Measurements from ENCODE around the gene ATP8B3. TPM values are rescaled to one million over a fixed set of nuclear protein-coding genes. Genes with fewer than 3 reads are reported as not detected.

Gene ATP8B3
- total RNA-seq, 4 donors from 2014 or later: 0.21 to 2.4 (median 1.2) TPM

- Histone ChIP-seq H3K27me3 (peaks cover 0 to 5% of the 10 kb centered on the region in 2 donors), H3K4me1 (peaks cover 0 to 80% (median 47%) of the 10 kb centered on the region in 4 donors), H3K4me3 (no peak overlapping the region), H3K36me3 (peaks cover 0 to 6% (median 0%) of the 10 kb centered on the region in 3 donors), H3K27ac (peak overlapping the region in 3 of 4 donors; percentile 41 to 94 (median 90)), H3K9me3 (no peaks in the 10 kb centered on the region)
- TF ChIP-seq POLR2A (IDR thresholded peaks at IDR 0.05): no peak
- TF ChIP-seq, protein P1, sequence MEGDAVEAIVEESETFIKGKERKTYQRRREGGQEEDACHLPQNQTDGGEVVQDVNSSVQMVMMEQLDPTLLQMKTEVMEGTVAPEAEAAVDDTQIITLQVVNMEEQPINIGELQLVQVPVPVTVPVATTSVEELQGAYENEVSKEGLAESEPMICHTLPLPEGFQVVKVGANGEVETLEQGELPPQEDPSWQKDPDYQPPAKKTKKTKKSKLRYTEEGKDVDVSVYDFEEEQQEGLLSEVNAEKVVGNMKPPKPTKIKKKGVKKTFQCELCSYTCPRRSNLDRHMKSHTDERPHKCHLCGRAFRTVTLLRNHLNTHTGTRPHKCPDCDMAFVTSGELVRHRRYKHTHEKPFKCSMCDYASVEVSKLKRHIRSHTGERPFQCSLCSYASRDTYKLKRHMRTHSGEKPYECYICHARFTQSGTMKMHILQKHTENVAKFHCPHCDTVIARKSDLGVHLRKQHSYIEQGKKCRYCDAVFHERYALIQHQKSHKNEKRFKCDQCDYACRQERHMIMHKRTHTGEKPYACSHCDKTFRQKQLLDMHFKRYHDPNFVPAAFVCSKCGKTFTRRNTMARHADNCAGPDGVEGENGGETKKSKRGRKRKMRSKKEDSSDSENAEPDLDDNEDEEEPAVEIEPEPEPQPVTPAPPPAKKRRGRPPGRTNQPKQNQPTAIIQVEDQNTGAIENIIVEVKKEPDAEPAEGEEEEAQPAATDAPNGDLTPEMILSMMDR (IDR thresholded peaks at IDR 0.05): no peak
- no peak for TF ChIP-seq EP300 (IDR thresholded peaks at IDR 0.05)
- no peak for DNase-seq (ENCODE audit: low spot score in 2 of 2)
- WGBS, 2 donors: 73 to 78% methylated on average over 4 to 12 of the region's 16 CpGs
These were observed 42.0 kb upstream of the ATP8B3 start for GRCh38 chr19:1854039-1854541.

- H3K27me3 ChIP-seq: peaks cover 0 to 5% of the 10 kb centered on the region in 2 donors
- H3K4me3 ChIP-seq: no peak overlapping the region
- TF ChIP-seq, protein P1 (IDR thresholded peaks at IDR 0.05): peak; percentile 80 to 95 (median 90)
- TF ChIP-seq POLR2A (IDR thresholded peaks at IDR 0.05): no peak
- WGBS, 2 donors: 25 to 63% methylated on average over 6 to 23 of the region's 27 CpGs
- DNase-seq (ENCODE audit: low spot score in 2 of 2): peak; percentile 51 to 68
- H3K36me3 ChIP-seq: peaks cover 0 to 6% (median 0%) of the 10 kb centered on the region in 3 donors
- H3K4me1 ChIP-seq: peaks cover 0 to 78% (median 44%) of the 10 kb centered on the region in 4 donors
- H3K9me3 ChIP-seq: no peaks in the 10 kb centered on the region
- peak overlapping the region; percentile 26 to 94 (median 54) for H3K27ac ChIP-seq
These were observed 41.4 kb upstream of the ATP8B3 start for GRCh38 chr19:1853295-1854038.

GRCh38 chr19:1852581-1853128 lies 40.6 kb upstream of the ATP8B3 start:
- Histone ChIP-seq H3K9me3 (no peaks in the 10 kb centered on the region), H3K4me1 (peaks cover 0 to 71% (median 37%) of the 10 kb centered on the region in 4 donors), H3K27ac (peak overlapping the region in 3 of 4 donors; percentile 31 to 94 (median 54)), H3K27me3 (peaks cover 0 to 5% of the 10 kb centered on the region in 2 donors), H3K4me3 (no peak overlapping the region), H3K36me3 (peaks cover 0 to 6% (median 0%) of the 10 kb centered on the region in 3 donors)
- TF ChIP-seq EP300 (IDR thresholded peaks at IDR 0.05) (no peak), POLR2A (IDR thresholded peaks at IDR 0.05) (no peak)
- TF ChIP-seq, protein P1 (IDR thresholded peaks at IDR 0.05): no peak
- DNase-seq (ENCODE audit: low spot score in 2 of 2): no peak
- WGBS, 2 donors: 59 to 70% methylated on average over 7 to 9 of the region's 9 CpGs

DNA sequence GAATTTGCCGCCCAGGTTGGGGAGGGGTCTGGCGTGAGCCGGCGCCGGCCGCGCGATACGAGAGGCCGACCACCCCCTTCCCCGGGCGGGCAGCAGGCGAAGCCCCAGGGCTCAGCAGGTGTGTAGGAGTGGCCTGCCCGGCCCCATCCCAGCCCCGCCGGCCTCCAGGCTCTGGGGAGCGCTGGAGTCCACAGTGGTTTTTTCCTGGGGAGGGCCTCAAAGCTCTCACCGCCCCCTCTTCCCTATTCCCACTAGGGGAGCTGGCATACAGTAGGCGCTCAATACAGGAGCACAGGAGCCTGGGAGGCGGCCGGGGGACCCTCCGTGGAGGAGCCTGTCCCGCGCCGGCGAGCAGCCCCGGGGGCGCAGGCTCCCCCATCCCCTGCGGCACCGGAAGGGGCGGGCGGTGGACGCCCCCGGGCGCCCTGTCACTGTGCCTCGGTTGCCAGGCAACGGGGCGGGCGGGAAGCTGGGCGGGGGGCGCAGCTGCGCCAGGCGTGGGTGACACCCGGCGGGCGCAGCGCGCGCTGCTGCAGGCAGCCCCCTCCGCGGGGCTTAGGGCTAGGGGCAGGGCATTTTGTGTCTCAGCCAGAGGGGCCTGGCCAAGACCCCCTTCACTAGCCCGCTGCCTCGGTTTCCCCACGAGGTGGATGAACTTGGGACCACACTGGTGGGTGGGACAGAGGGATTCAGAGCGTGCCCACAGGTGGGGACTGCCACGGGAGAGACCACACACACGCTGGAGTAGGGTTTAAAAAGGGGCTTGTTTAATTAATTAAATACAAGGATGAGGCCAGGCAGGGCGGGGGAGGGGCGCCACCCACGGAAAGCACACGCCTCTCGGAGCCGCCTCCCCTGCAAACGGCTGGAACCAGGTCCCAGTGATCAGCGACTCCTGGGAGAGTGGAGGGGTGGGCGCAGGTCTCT lies 39.8 kb upstream of the ATP8B3 start:
- H3K36me3 ChIP-seq: peaks cover 0 to 6% (median 0%) of the 10 kb centered on the region in 3 donors
- no peak for DNase-seq (ENCODE audit: low spot score in 2 of 2)
- H3K27me3 ChIP-seq: peaks cover 0 to 5% of the 10 kb centered on the region in 2 donors
- TF ChIP-seq POLR2A (IDR thresholded peaks at IDR 0.05) (no peak), EP300 (IDR thresholded peaks at IDR 0.05) (no peak)
- TF ChIP-seq, protein P1 (IDR thresholded peaks at IDR 0.05): no peak
- peak overlapping the region in 3 of 4 donors; percentile 31 to 94 (median 54) for H3K27ac ChIP-seq
- peak overlapping the region in 1 of 4 donors; percentile 25 for H3K4me3 ChIP-seq
- no peaks in the 10 kb centered on the region for H3K9me3 ChIP-seq
- peaks cover 3 to 71% (median 37%) of the 10 kb centered on the region in 4 donors for H3K4me1 ChIP-seq
- WGBS, 2 donors: 10 to 17% methylated on average over 40 to 42 of the region's 66 CpGs
